NB4 (cell line): ENCODE data around the gene LARP4B.

Experiments used
- POLR2A ChIP-seq: IDR thresholded peaks from 2 replicates; pipeline ENCODE4 v1.6.1; 2011; ENCODE audit warnings: mild to moderate bottlenecking; ENCODE audit not compliant: insufficient read length; ENCODE audit errors: extremely low read depth
- TF ChIP-seq, protein P1 (sequence below): IDR thresholded peaks from one replicate; pipeline ENCODE4 v1.5.1; 2012; ENCODE audit warnings: low read depth, low read length

DNA sequence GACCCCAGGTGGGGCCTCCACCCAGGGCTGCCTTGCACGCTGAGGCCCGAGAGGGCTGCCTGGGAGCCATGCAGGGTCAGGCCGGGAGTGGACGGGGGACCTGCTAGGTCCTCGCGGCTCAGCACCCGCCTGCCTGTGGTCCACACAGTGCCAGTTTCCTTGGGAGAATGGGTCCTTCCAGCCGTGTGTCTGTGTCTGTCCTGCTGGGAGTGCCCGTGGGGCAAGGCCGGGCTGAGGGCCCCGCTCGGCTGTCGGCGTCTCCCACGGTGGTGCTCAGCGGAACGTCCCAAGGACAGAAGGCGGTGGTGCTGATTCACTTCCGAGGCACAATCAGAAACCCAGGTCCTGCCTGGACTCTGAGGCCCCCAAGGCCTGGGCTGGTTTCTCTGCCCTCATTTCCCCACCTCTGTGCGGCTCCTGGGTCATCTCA lies 33.5 kb upstream of the LARP4B start:
- TF ChIP-seq POLR2A: no peak
- TF ChIP-seq, protein P1, sequence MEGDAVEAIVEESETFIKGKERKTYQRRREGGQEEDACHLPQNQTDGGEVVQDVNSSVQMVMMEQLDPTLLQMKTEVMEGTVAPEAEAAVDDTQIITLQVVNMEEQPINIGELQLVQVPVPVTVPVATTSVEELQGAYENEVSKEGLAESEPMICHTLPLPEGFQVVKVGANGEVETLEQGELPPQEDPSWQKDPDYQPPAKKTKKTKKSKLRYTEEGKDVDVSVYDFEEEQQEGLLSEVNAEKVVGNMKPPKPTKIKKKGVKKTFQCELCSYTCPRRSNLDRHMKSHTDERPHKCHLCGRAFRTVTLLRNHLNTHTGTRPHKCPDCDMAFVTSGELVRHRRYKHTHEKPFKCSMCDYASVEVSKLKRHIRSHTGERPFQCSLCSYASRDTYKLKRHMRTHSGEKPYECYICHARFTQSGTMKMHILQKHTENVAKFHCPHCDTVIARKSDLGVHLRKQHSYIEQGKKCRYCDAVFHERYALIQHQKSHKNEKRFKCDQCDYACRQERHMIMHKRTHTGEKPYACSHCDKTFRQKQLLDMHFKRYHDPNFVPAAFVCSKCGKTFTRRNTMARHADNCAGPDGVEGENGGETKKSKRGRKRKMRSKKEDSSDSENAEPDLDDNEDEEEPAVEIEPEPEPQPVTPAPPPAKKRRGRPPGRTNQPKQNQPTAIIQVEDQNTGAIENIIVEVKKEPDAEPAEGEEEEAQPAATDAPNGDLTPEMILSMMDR: no peak
